BE2C (cell line): ENCODE data around the gene SDHA.
"Not testable (repeated sequence)": the region's sequence is repeated elsewhere in the genome, so short reads cannot be mapped to it uniquely, and the experiment has no call there.

Experiments used
- DNase-seq: peaks from one replicate; pipeline ENCODE4 v3.0.0-alpha.2; 2020
- H3K27me3 ChIP-seq: fragments of 250-450 bp; sonication (Bioruptor Pico); 2 replicates; pipeline ENCODE4 v1.5.1; 2020; ENCODE audit warnings: mild to moderate bottlenecking
- H3K36me3 ChIP-seq: fragments of 250-450 bp; sonication (Bioruptor Pico); 2 replicates; pipeline ENCODE4 v1.5.1; 2020; ENCODE audit warnings: mild to moderate bottlenecking
- H3K4me1 ChIP-seq: fragments of 250-450 bp; sonication (Bioruptor Pico); 2 replicates; pipeline ENCODE4 v1.5.1; 2020
- H3K4me3 ChIP-seq: 2 replicates; pipeline ENCODE4 v1.5.1; 2011; ENCODE audit warnings: low read depth, low read length
- H3K9me3 ChIP-seq: fragments of 250-450 bp; sonication (Bioruptor Pico); 2 replicates; pipeline ENCODE4 v1.5.1; 2020
- CTCF ChIP-seq: IDR thresholded peaks from 2 replicates; pipeline ENCODE4 v1.5.1; 2012; ENCODE audit warnings: mild to moderate bottlenecking, low read depth, low read length

SDHA gene

GRCh38 chr5:297448-297847 is 79.3 kb downstream of the SDHA start:
- H3K4me3 ChIP-seq, H3K9me3 ChIP-seq, DNase-seq, H3K27me3 ChIP-seq, H3K36me3 ChIP-seq, H3K4me1 ChIP-seq: not testable (repeated sequence)

- not testable (repeated sequence) for H3K4me1 ChIP-seq, H3K27me3 ChIP-seq, H3K4me3 ChIP-seq, H3K36me3 ChIP-seq, H3K9me3 ChIP-seq, DNase-seq
These were observed 80.0 kb downstream of the SDHA start for GRCh38 chr5:297991-298736.

- no peaks in the 10 kb centered on the region for H3K4me1 ChIP-seq
- no peaks in the 10 kb centered on the region for H3K27me3 ChIP-seq
- DNase-seq = no peak
- no peak overlapping the region for H3K4me3 ChIP-seq
- no peaks in the 10 kb centered on the region for H3K9me3 ChIP-seq
- no peak for TF ChIP-seq CTCF
- H3K36me3 ChIP-seq = no peaks in the 10 kb centered on the region
These were observed 80.6 kb downstream of the SDHA start for GRCh38 chr5:298737-299125.

- not testable (repeated sequence) for DNase-seq, H3K9me3 ChIP-seq, H3K36me3 ChIP-seq, H3K4me3 ChIP-seq, H3K27me3 ChIP-seq, H3K4me1 ChIP-seq
These were observed 81.8 kb downstream of the SDHA start for GRCh38 chr5:299921-300320.

GRCh38 chr5:300691-301435 is 82.7 kb downstream of the SDHA start:
- H3K4me3 ChIP-seq, DNase-seq, H3K4me1 ChIP-seq, H3K9me3 ChIP-seq, H3K36me3 ChIP-seq, H3K27me3 ChIP-seq: not testable (repeated sequence)

- peaks cover 17% of the 10 kb centered on the region for H3K36me3 ChIP-seq
- not testable (repeated sequence) for H3K4me1 ChIP-seq, DNase-seq
These were observed 84.3 kb downstream of the SDHA start for GRCh38 chr5:302416-302815.

GRCh38 chr5:302966-303365 is 84.8 kb downstream of the SDHA start:
- Histone ChIP-seq H3K27me3 (no peaks in the 10 kb centered on the region), H3K4me1 (no peaks in the 10 kb centered on the region; the same call in 1 of the 2 replicates), H3K4me3 (no peak overlapping the region), H3K36me3 (peaks cover 19% of the 10 kb centered on the region), H3K9me3 (no peaks in the 10 kb centered on the region)
- no peak for DNase-seq
- no peak for TF ChIP-seq CTCF

More at GRCh38 chr5:302416-302815, 84.3 kb downstream of the SDHA start:
- H3K4me3 ChIP-seq, H3K27me3 ChIP-seq, H3K9me3 ChIP-seq: not testable (repeated sequence)

GRCh38 chr5:303741-304140 is 85.6 kb downstream of the SDHA start:
- H3K36me3 ChIP-seq = peaks cover 25% of the 10 kb centered on the region
- H3K4me3 ChIP-seq, H3K27me3 ChIP-seq, H3K9me3 ChIP-seq, H3K4me1 ChIP-seq, DNase-seq: not testable (repeated sequence)

GRCh38 chr5:305050-305449 is 86.9 kb downstream of the SDHA start:
- no peak for TF ChIP-seq CTCF
- no peaks in the 10 kb centered on the region; the same call in 1 of the 2 replicates for H3K4me1 ChIP-seq
- no peak overlapping the region for H3K4me3 ChIP-seq
- no peaks in the 10 kb centered on the region for H3K9me3 ChIP-seq
- peaks cover 28% of the 10 kb centered on the region for H3K36me3 ChIP-seq
- no peak for DNase-seq
- no peaks in the 10 kb centered on the region for H3K27me3 ChIP-seq
